ENCODE measurements around the gene FNDC7.
"Not testable (repeated sequence)": the region's sequence is repeated elsewhere in the genome, so short reads cannot be mapped to it uniquely, and the experiment has no call there.

The FNDC7 gene

DNA sequence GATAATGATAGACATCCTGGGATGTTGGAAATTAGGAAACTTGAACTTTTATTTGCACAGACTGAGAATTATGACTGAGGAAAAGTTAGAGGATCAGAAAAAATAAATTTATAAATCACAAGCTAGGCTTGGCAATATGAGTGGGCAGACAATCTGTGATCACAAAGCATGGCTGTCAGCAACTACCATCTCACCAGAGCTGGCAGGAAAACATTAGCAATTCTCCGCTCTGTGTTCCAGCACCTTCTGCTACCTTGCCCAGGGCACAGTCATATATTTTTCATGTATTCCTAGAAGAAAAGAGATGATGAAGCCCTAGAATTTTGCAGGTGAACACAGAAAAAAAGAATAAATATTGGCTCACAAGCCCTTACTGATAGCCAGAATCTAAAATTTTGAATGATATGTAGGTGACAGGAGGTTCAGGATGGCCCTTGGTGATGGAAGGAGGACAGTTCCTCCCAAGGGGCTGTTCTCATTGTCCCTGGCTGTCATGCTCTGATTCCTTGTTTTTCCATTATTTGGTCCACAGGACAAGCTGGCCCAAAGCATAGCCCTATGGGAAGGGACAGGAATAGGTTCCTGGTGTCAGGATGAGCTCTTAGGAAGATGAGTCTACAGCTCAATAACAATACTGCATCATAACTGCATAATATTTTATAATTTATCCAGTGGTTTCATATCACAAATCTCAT is 21.6 kb downstream of the FNDC7 start:
- DNase-seq, result no peak

DNA sequence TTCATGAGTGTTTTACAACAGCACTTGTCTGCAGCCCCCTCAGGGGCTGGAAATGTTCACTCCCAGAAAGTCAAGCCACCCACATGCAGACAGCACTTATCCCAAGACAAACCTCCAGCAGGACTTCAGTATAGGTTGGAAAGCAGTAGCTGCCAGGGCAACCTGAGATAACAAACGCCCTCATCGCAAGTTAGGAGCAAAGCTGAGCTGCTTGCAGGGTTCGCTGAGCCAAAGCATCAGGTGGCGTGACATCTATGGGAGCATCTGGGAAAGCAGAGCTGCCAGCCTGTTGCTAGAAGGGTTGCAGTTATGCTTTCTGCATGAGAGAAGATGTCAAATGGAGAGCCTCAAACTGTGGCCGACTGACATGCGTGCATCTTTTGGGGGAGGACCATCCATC is 29.5 kb downstream of the FNDC7 start:
- peak in 2 of 51 donors; percentile 14 to 56 for DNase-seq

DNA sequence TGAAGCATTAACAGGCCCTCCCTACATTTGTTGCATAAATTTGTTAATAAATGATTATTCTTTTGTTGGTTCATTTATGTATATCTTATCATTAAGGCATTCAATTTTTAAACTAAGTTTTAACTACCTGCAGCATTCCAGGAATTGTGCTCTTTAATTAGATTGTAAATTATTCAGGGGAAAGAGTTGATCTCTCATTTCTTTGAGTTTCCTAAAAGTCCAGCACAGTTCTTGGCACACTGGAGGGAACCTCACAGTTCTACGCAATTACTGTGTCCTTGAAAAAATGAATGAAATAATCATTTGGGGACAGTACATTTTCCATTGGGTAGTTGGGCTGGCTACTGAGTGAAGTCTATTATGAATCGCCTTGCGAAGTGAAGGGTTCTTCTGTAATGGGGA is 33.3 kb downstream of the FNDC7 start:
- DNase-seq, result no peak

DNA sequence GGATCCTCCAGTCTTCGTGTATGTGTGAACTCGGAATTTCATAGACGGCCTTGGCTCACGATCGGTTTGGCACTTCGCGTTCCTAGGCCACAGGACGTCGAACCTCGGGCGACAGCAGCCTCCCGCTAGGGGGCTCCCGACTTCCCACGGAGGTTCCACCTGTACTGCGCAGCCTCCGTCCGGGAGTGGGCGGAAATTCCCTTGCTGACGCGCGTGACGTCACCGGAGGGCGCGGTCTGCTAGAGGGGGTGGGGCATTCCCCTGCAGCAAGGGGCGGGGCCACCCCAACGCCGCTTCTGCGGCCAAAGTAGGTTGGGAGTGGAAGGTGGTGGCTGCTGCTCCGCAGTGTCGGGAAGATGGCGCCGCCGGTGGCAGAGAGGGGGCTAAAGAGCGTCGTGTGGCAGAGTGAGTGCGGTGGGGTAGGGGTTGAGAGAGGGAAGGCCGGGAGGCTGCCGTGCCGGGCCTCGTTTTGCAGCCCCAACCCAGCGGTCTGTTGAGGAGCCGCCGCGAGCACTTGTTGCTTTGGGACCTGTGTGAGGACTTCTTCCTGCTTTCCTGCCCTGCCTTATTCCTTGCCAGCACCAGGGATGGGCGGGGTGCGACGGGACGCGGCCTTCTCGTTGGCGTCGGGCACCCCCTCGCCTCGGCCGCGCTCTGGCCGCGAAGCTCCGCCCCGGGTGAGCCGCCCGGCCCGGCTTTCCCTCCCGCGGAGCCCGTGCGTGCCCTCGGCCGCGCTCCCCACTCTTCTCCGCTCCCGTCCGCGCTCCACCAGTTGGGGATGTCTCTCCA is 33.9 kb downstream of the FNDC7 start, which contains the start of gene STXBP3:
Gene STXBP3, plus strand, starts transcription at position 293 of the 789 bp plus-strand sequence. Its CDS starts 64 bp downstream, at position 357.
- DNase-seq, result peak; percentile 76 to 99 (median 97)

DNA sequence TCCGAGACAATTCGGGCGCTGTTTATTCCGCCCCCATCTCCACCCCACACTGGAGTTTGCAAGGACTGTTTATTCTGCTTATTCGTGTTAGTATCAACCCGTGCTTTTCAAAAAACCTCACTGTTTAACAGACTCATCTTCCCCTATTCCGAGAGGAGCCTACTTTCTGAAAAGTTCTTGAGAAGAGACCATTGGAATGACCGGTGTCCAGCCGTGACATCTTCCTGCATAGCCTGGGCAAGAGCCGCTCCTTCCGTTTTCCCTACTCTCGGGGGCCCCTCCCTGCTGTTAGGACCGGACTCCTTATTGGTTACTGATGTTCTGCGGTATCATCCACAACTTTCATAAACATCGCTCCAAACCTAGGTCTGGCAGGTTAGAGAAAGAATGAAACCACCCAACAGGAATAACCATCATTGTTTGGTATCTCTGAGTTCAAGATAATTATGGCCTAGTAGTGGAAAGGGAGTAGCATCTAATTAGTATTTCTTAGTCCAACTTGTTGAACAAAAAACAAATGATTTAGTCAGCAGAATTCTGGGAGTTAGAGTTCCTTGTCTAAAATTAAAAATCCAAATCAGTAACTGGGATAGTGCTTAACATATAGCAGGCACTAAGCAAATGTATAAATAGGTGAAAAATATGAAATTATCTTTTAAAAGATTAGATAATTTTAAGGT is 34.6 kb downstream of the FNDC7 start:
- DNase-seq, result peak in 42 of 51 donors; percentile 16 to 91 (median 58)

DNA sequence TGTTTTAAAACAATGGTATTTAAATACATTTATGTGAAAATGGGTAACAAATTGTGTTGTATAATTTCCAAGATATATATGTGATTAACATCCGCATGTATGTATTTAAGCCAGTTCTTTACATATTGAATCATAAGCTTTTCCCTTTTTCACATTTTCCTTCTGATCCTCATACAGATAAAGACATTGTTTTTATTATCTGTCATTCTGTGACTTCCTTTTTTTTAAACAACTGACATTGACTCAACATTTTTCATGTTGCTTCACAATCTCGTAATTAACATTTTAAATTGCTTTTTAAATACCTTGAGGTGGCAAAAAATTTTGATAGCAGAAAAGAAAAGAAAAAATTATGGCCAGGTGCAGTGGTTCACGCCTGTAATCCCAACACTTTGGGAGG is 35.2 kb downstream of the FNDC7 start:
- DNase-seq, result no peak

DNA sequence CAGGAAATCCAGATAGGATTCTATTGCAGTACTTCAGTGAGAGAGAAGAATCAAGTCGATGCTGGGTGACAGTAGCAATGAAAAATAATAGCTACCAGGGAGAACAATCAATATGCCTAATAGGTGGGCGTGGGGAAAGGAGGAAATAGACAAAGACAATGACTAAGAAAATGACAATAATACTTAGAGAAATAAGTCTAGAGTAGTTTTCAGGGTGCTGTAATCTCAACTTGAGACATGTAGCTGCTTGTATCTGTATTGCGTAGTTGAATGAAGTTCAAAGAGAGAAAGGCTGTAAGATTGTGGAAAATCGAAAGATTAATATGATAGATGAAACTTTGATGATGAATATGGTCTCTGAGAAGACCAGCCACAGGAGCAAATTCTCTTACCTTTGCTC is 36.4 kb downstream of the FNDC7 start:
- DNase-seq, result no peak

DNA sequence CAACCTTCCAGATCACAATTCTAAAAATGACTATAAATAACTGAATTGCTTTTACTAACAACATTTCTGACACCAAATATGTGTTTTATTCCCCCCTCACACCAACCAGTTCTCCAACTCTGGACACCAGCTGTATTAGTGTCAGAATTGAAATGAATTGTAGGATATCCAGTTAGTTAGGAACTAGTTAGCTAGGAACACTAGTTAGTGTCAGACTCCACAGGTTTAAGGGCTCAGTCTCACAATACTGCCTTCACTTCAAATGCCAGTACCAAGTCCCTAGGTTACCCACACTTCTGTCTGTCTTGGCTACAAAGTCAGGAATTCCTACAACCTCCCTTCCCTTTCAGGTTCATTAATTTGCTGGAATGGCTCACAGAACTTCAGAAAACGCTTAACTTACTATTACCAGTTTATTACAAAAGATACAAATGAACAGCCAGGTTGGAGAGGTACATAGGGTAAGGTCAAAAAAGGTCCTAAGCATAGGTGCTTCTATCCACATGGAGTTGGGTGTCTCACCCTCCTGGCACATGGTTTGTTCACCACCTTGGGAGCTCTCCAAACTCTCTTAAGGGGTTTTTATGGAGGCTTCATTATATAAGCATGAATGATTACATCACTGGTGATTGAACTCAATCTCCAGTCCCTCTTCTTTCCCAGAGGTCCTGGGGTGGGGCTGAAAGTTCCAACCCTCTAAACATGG is 37.9 kb downstream of the FNDC7 start:
- DNase-seq, result no peak

DNA sequence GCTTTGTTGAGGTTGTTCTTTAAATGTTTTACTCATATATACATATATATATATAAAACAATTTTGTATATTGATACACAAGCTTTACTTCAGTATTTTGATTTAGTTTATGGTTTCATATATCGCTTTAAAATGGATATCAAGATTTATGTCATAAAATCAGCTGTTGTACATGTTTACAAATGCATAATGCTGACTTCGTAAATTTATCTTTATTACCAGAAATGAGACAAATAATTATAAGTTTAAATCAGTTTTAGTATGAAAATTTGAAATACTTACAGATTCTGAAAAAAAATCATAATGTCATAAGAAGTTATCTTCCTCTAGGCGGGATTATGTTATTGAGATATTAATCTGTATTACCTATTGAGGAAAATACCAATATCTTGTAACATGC is 40.7 kb downstream of the FNDC7 start:
- no peak for DNase-seq

DNA sequence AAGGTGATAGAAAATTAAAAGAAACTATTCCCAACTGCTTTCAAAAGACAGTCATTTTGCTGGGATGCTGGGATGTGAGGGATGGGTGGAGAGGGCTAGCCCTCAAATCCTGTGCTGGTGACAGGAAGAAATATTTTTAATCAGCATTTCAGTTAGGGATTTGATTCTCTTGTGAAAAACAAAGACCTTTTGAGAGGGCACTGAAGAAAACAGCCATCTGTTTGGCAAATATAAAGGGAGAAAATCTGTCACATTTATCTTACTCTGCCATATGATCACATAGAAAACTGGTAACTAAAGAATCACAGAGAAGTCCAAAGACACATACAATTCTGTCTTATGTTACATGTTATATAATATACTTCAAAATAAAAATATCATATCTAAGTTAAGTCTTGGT is 46.1 kb downstream of the FNDC7 start:
- peak in 1 of 51 donors; percentile 13 for DNase-seq

DNA sequence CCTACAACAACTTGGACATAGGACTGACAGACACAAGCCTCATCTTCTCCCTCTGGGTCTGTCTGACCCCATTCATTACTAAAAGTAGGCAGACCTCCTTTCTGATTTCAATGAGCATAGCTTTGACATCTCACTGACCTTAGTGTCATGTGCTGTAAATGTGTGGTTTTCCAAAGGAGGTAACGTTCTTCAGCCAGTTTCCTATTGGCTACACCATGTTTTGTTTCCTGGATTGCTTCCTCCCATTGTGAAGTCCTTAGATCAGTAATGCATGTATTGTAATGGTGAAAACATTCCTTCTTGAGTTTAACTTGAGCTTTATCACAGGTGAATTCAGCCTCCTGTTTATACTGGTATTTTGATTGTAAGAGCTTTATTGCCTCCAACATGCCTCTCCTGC is 54.4 kb downstream of the FNDC7 start:
- no peak for DNase-seq

DNA sequence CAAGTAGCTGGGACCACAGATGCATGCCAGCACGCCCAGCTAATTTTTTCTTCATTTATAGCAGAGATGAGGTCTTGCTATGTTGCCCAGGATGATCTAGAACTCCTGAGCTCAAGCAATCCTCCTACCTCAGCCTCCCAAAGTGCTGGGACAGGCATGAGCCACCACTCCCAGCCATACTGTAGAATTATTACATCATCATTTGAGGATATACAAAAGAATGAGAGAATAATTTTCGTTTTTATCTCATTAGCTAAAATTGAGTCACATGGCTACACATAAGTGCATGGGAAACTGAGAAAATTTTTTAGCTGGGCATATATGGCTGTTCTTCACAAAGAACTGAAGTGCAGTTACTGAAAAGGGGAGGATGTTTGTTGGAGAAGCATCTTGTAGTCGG is 55.0 kb downstream of the FNDC7 start:
- DNase-seq, result no peak

DNA sequence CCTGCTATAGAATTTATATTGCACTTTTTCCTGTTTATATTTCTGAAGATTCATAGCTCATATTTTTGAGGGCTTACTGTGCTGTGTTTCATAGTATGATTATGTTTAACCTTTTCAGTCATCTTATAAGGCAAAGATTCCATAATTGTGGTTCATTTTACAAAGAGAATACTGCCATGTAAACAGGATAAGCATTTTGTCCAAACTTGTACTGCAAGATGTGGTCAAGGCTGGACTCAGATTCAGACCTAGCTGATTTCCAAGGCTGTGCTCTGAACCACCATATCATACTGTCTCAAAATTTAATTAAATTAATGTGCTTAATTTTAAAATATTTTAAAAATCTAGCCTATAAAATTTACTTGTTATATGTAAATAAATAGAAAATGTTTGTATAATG is 65.1 kb downstream of the FNDC7 start:
- DNase-seq, result no peak

DNA sequence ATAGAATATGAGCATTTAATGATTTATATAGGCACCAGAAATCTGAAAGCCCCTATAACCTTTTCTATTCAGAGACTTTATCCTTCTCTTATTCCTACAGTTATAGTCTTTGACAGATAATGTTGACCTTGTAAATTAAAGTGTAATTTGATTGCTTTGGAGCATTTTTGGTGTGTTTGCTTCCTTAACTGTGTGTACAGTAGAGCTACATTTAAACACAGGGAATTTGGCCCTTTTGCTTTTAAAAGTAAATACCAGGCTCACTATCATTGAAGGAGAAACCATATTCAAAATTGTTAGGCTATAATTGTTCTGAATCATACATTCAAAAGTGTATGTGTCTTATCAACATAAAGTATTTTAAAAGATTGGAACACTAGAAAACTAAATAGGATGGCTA is 66.7 kb downstream of the FNDC7 start:
- DNase-seq, result no peak

DNA sequence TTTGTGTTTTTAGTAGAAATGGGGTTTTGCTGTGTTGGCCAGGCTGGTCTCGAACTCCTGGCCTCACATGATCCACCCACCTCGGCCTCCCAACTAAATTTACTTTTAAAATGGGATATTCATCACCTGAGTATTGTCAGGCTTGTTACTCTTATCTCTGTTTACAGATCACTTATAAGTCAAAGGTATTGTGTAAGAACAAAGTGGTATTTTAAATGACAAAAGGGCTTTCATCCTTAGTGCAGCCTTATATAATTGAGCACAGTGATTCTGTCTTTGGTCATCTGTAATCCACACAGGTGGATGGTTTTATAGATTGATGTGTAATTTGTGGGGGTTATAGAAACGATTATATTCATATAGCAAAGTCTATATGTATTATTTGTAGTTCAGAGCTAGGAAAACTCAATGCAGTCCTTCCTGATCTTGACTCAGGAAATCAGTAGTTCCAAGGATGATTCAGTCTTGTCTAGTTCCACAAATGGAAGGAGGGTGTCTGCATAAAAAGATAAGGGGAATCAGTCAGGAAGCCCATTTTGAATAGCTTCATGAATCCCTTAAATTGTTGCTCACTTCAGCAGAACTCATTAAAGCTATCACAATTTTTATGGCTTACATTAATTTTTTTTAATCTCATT is 68.3 kb downstream of the FNDC7 start:
- DNase-seq, result no peak

DNA sequence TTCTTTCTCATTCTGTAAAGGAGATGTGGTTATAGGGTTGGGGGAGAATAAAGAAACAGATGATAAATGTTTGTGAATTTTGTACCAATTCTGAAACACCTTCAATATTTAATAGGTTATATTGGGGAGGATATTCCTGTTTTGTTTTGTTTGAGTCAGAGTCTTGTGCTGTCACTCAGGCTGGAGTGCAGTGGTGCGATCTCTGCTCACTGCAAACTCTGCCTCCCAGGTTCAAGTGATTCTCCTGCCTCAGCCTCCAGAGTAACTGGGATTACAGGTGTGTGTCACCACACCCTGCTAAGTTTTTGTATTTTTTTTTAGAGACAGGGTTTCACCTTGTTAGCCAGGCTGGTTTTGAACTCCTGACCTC is 68.9 kb downstream of the FNDC7 start:
- DNase-seq, result not testable (repeated sequence)

DNA sequence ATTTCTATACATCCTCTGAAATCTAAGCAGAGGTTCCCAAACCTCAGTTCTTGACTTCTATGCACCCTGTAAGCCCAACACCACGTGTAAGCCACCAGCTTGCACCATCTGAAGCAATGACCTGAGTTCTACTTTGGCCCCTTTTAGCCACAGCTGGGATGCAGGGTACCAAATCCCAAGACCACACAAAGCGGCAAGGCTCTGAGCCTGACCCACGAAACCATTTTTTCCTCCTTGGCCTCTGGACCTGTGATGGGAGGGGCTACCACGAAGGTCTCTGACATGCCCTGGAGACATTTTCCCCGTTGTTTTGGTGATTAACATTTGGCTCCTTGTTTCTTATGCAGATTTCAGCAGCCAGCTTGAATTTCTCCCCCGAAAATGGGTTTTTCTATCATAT is 72.6 kb downstream of the FNDC7 start:
- no peak for DNase-seq

DNA sequence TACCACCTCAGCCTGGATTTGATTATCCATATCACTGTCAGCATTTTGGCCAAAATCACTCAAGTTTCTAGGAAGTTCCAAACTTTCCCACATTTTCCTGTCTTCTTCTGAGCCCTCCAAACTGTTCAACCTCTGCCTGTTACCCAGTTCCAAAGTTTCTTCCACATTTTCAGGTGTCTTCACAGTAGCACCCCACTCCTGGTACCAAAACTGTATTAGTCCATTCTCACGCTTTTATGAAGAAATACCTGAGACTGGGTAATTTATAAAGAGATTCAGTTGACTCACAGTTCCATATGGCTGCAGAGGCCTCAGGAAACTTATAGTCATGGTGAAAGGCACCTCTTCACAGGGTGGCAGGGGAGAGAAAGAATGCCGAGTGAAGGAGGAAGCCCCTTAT is 73.2 kb downstream of the FNDC7 start:
- DNase-seq, result no peak

DNA sequence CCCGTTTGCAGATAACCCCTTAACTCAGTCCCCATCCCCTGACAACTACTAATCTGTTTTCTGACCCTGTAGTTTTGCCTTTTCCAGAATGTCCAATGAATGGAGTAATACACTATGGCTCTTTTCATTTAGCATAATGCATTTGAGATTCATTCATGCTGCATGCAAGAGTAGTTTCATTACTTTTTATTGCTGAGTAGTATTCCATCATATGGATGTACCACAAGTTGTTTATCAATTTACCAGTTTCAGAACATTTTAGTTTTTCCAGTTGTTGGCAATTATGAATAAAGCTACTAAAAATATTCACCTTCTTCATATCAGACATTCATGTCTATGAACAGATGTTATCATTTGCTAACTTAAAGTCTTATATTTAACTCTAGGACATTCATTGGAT is 79.1 kb downstream of the FNDC7 start:
- no peak for DNase-seq

Measured in hypothalamus (tissue), 51 donors.